Activated CD4-positive, alpha-beta memory T cell treated with anti-CD3 and anti-CD28 coated beads for 36 hours (primary cell): ENCODE measurements around the gene GAL. TPM values are rescaled to one million over a fixed set of nuclear protein-coding genes. Genes with fewer than 3 reads are reported as not detected.

ENCODE experiments used
- CTCF ChIA-PET: fragments of 350-600 bp; sonication (Branson Sonifier 250); formaldehyde crosslinking; loops from one replicate; lab custom pipeline; 2021; ENCODE audit warnings: antibody characterized with exemption, inconsistent platforms; lab: Charles Lee
- POLR2A ChIA-PET: fragments of 350-600 bp; sonication (Branson Sonifier 250); formaldehyde crosslinking; loops from one replicate; lab custom pipeline; 2021; ENCODE audit warnings: antibody characterized with exemption; lab: Charles Lee
- DNase-seq: peaks from one replicate; pipeline ENCODE4 v3.0.0-alpha.2; 2020
- H3K27ac Mint-ChIP-seq: one replicate; pipeline ENCODE4 v1.8.0; 2021; ENCODE audit warnings: mixed read lengths
- H3K27me3 Mint-ChIP-seq: one replicate; pipeline ENCODE4 v1.8.0; 2021; ENCODE audit warnings: mixed read lengths
- H3K36me3 Mint-ChIP-seq: one replicate; pipeline ENCODE4 v1.8.0; 2021; ENCODE audit warnings: mixed read lengths
- H3K4me1 Mint-ChIP-seq: one replicate; pipeline ENCODE4 v1.8.0; 2021; ENCODE audit warnings: low read depth, mixed read lengths
- H3K4me3 Mint-ChIP-seq: one replicate; pipeline ENCODE4 v1.8.0; 2021; ENCODE audit warnings: mild to moderate bottlenecking, mixed read lengths
- H3K9me3 Mint-ChIP-seq: one replicate; pipeline ENCODE4 v1.8.0; 2021; ENCODE audit warnings: mixed read lengths
- intact Hi-C: fragments of 100-400 bp; cut with micrococcal nuclease; formaldehyde crosslinking; loops from one replicate; pipeline ENCODE4 v1.15.1; 2023
- total RNA-seq, 2 experiments: library from RNA; stranded (reverse); gene quantifications; one replicate each; pipeline ENCODE4 v1.2.3, GENCODE V29; 2021

Gene GAL
- total RNA-seq, 2 experiments from 2014 or later: 0.97 to 1.3 TPM

DNA sequence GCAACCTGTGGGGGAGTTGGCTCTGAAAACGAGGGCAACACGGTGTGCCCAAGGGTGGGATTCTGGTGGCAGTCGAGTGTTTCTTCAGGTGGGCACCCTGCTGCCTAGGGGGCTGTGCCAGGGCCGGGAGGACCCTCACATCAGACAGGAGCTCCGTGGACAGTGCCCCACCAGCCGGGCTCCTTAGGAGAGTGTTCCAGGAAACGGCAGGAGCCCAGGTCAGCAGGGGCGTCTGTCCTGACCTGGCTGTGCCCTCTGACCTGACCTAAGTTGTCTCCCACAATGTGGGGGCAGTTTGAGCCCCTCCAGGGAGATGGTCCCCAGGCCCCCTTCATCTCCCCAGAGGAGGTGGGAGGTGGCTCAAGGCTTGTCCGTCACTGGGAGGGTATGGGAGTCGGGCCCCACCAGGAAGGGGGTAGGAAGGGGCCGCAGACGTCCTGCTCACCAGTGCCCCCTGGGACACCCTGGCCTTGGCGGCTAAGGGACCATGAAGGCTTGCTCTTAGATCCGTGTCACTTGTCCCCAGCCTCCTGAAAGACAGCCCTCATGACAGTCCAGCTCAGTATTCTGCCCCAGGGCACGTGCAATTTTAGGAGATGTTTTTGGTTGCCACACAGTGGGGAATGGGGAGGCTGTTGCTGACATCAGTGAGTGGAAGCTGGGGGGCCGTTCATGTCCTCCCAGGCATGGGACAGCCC lies 32.2 kb upstream of the GAL start:
- ChIA-PET CTCF (interaction anchor here (0.6 kb wide), 1 partner anchor 473 kb away, joined by 3 read pairs; no protein-coding TSS in a partner anchor), POLR2A (no interaction called here)
- no peak overlapping the region for H3K27ac Mint-ChIP-seq
- peaks cover 6% of the 10 kb centered on the region for H3K9me3 Mint-ChIP-seq
- intact Hi-C loops: no loop called here
- H3K4me3 Mint-ChIP-seq: no peak overlapping the region
- no peaks in the 10 kb centered on the region for H3K4me1 Mint-ChIP-seq
- no peaks in the 10 kb centered on the region for H3K36me3 Mint-ChIP-seq
- peaks cover 24% of the 10 kb centered on the region for H3K27me3 Mint-ChIP-seq
- DNase-seq: no peak

DNA sequence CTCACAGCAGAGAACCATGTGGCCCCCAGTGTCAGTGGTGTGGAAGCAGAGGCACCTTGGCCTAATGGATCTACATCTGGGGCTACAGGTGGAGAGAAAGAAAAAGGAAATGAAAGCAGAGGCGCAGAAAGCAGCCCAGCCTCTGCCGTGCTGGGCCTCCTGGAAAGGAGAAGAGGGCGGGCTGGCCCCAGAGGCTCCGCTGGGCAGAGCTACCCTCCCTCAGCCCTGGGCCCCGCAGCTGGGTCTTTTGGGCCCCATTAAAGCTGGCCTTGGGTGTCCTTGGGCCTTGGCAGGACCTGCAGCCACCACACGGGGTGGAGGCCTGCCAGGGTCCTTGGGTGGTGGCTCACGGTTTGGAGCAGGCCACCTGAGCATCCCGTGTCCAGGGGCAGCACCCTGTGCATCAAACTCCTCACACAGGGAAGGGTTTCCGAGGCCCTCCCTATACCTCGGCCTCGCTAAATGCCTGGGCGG lies 31.6 kb upstream of the GAL start:
- CTCF ChIA-PET: interaction anchor here (0.6 kb wide), 1 partner anchor 473 kb away, joined by 3 read pairs; no protein-coding TSS in a partner anchor
- POLR2A ChIA-PET: no interaction called here
- Mint-ChIP-seq H3K27me3 (peaks cover 20% of the 10 kb centered on the region), H3K9me3 (peaks cover under 1% of the 10 kb centered on the region), H3K4me3 (no peak overlapping the region), H3K36me3 (no peaks in the 10 kb centered on the region), H3K4me1 (no peaks in the 10 kb centered on the region), H3K27ac (no peak overlapping the region)
- no peak for DNase-seq
- intact Hi-C loops: no loop called here

DNA sequence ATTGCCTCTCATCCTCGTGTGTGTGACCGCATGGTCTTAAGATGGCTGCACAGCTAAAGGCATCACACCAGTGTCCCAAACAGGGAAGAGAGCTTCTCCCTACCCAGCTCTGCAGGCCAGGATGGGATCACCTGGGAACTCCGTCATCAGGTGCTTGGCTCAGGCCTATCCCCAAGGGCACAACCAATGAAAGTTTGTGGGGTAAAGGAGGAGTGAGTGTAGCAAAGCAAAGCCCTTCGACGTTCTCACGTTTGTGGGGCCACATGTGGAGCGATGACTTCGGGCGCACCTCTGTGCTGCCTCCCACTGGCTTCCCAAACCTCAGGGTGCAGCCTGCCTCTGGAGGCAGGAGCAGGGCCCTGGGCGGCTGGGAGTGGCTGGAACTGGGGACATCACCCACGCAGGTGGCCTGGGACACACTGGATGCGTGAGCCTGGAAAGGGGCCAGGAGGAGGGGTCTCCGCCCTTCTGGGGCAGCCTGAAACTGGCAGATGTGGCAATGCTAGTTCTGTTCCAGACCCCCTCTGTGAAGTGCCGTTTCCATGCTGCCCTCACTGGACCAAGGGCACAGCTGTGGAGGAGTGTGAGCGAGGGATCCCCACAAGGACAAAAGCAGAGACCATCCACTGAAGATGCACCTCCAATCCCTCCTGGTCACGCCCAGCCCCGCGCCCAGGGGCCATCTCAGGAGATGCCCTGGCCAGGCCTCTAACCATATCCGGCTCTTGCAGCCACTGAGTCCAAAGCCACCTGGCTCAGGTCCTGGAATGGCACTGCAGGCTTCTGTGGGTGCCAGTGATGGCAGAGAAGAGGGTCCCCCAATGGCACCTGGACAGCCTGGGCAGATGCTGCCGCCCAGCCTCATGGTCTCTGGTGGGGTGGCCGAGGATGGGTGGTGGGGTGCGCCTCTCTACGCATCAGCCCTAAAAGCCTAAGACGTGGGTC lies 30.6 kb upstream of the GAL start:
- no peaks in the 10 kb centered on the region for H3K4me1 Mint-ChIP-seq
- no peaks in the 10 kb centered on the region for H3K36me3 Mint-ChIP-seq
- H3K4me3 Mint-ChIP-seq: no peak overlapping the region
- no peaks in the 10 kb centered on the region for H3K9me3 Mint-ChIP-seq
- no peak for DNase-seq
- ChIA-PET POLR2A (no interaction called here), CTCF (no interaction called here)
- peaks cover 21% of the 10 kb centered on the region for H3K27me3 Mint-ChIP-seq
- intact Hi-C loops: no loop called here
- H3K27ac Mint-ChIP-seq: no peak overlapping the region

DNA sequence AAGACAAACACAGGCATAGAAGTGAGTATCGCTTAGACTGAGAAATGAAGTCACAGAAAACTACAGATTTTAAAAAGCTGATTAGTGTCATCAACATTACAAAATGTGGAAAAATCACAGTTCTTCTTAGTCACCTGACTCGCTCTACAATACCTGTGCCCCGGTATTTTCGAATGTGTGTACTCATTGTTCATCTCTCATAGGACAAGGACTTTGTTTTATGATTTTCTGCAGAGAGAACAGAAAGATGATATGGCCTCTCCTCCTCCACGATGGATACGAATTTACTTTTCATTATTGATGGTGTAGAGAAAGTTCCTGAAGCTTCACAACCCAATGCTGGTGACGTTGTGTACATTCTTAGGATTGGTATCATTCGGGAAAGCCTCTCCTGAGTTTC lies 29.4 kb upstream of the GAL start:
- H3K36me3 Mint-ChIP-seq: no peaks in the 10 kb centered on the region
- no peaks in the 10 kb centered on the region for H3K4me1 Mint-ChIP-seq
- ChIA-PET CTCF (no interaction called here), POLR2A (no interaction called here)
- intact Hi-C loops: no loop called here
- no peak overlapping the region for H3K27ac Mint-ChIP-seq
- no peak overlapping the region for H3K4me3 Mint-ChIP-seq
- no peak for DNase-seq
- H3K27me3 Mint-ChIP-seq: peaks cover 16% of the 10 kb centered on the region
- H3K9me3 Mint-ChIP-seq: no peaks in the 10 kb centered on the region

DNA sequence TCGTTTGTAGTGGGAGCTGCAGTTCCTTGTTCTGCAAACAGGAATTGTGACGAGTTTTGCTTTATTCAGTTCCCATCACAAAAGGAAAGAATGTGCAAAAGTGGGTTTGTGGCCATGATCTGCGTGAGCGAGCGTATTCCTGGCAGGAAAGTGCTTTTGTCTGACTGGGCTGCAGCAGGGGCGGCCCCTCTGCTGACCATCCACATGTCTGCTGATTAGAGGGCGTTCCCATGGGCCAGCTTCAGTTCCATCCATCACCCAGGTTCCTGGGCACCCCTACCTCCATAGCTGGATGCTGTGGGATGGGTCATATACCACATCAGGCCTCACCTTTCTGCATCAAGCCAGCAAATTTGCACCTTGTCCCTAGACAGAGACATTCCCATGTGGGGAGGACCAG lies 28.9 kb upstream of the GAL start:
- POLR2A ChIA-PET: no interaction called here
- intact Hi-C loops: no loop called here
- H3K4me3 Mint-ChIP-seq: no peak overlapping the region
- peaks cover 18% of the 10 kb centered on the region for H3K27me3 Mint-ChIP-seq
- no peak for DNase-seq
- no peaks in the 10 kb centered on the region for H3K36me3 Mint-ChIP-seq
- no peaks in the 10 kb centered on the region for H3K4me1 Mint-ChIP-seq
- H3K9me3 Mint-ChIP-seq: no peaks in the 10 kb centered on the region
- CTCF ChIA-PET: no interaction called here
- H3K27ac Mint-ChIP-seq: no peak overlapping the region

- Mint-ChIP-seq H3K27ac (no peak overlapping the region), H3K36me3 (no peaks in the 10 kb centered on the region), H3K4me1 (no peaks in the 10 kb centered on the region), H3K4me3 (no peak overlapping the region), H3K9me3 (no peaks in the 10 kb centered on the region), H3K27me3 (peaks cover 19% of the 10 kb centered on the region)
- intact Hi-C loops: no loop called here
- DNase-seq: no peak
- ChIA-PET CTCF (no interaction called here), POLR2A (no interaction called here)
Observed at GRCh38 chr11:68655806-68656205, 28.5 kb upstream of the GAL start.

DNA sequence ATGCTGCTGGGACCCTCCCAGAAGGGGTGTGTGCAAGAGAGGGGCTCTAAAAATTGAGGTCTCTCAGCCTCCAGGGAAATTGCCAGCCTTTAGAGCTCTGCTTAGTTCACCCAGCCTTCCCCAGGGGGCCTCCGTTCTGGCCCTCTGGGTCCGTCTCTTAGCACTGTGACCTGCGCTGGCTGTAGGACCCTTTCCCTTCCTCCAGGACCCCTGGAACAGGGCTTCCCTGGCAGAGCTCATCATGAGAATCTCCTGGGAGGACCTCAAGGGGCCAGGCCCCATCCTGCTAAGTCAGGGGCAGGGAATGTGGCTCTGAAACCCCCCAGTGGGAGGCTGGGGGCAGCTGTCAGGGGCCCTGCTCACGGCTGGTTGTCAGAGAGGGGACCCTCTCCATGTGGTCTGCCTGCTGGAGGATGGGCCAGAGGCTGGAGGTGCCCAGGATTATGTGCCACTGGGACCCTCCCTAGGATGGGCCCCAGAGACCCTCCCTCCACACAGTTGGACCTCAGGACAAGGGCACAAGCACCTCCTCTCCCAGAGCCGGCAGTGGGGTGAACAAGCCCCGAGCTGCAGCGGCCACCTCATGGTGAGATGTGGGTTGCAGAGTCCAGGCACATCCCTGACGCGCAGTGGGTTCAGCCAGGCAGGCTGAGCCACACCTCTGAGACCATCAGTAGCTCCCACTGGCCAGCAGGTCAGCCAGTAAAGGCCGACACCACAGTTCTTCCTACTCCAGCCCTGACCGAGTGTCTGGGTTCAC lies 27.1 kb upstream of the GAL start:
- Mint-ChIP-seq H3K9me3 (no peaks in the 10 kb centered on the region), H3K27ac (no peak overlapping the region), H3K4me1 (no peaks in the 10 kb centered on the region), H3K27me3 (peaks cover 21% of the 10 kb centered on the region), H3K4me3 (no peak overlapping the region), H3K36me3 (no peaks in the 10 kb centered on the region)
- intact Hi-C loops: no loop called here
- no peak for DNase-seq
- ChIA-PET POLR2A (no interaction called here), CTCF (no interaction called here)

- H3K4me3 Mint-ChIP-seq: no peak overlapping the region
- no peaks in the 10 kb centered on the region for H3K36me3 Mint-ChIP-seq
- H3K27me3 Mint-ChIP-seq: peaks cover 19% of the 10 kb centered on the region
- ChIA-PET CTCF (no interaction called here), POLR2A (no interaction called here)
- H3K27ac Mint-ChIP-seq: no peak overlapping the region
- H3K4me1 Mint-ChIP-seq: no peaks in the 10 kb centered on the region
- intact Hi-C loops: no loop called here
- no peak for DNase-seq
- H3K9me3 Mint-ChIP-seq: no peaks in the 10 kb centered on the region
Observed at GRCh38 chr11:68658097-68658496, 26.2 kb upstream of the GAL start.

GRCh38 chr11:68658661-68659060 lies 25.7 kb upstream of the GAL start:
- Mint-ChIP-seq H3K9me3 (no peaks in the 10 kb centered on the region), H3K36me3 (no peaks in the 10 kb centered on the region), H3K4me3 (no peak overlapping the region), H3K27me3 (peaks cover 19% of the 10 kb centered on the region), H3K4me1 (no peaks in the 10 kb centered on the region), H3K27ac (no peak overlapping the region)
- intact Hi-C loops: no loop called here
- CTCF ChIA-PET: no interaction called here
- no peak for DNase-seq
- POLR2A ChIA-PET: no interaction called here

GRCh38 chr11:68659158-68659921 lies 25.0 kb upstream of the GAL start:
- intact Hi-C loops: no loop called here
- ChIA-PET POLR2A (no interaction called here), CTCF (no interaction called here)
- Mint-ChIP-seq H3K4me1 (no peaks in the 10 kb centered on the region), H3K27ac (no peak overlapping the region), H3K36me3 (no peaks in the 10 kb centered on the region), H3K27me3 (peaks cover 19% of the 10 kb centered on the region), H3K9me3 (no peaks in the 10 kb centered on the region), H3K4me3 (no peak overlapping the region)
- DNase-seq: no peak

DNA sequence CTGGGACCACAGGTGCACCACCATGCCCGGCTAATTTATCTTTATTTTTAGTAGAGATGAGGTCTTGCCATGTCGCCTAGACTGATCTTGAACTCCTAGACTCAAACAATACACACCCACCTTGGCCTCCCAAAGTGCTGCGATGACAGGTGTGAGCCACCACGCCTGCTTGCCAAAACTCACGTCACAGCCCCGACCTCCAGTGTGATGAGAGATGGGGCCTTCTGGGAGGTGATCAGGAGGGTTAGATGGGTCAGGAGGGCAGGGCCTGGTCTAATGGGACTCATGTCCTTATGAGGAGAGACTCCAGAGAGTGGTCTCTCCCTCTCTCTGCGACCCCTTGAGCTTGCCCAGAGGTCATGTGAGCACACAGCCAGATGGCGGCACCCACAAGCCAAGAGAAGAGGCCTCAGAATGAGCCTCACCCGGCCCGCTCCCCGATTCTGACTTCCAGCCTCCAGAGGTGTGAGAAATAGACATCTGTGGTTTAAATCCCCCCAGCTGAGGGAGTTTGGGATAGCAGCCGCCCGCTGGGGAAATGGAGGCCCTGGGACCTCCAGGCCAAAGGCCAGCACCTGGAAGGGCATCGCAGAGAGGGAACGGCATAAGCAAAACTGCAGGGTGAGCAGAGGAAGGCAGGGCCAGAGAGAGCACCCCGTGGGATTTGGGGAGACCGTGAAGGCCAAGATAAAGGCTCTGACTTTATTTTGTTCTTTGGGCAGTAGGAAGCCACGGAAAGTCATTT lies 24.1 kb upstream of the GAL start:
- intact Hi-C loops: no loop called here
- H3K4me3 Mint-ChIP-seq: no peak overlapping the region
- H3K27ac Mint-ChIP-seq: no peak overlapping the region
- no peak for DNase-seq
- ChIA-PET POLR2A (no interaction called here), CTCF (no interaction called here)
- no peaks in the 10 kb centered on the region for H3K36me3 Mint-ChIP-seq
- no peaks in the 10 kb centered on the region for H3K4me1 Mint-ChIP-seq
- no peaks in the 10 kb centered on the region for H3K9me3 Mint-ChIP-seq
- peaks cover 21% of the 10 kb centered on the region for H3K27me3 Mint-ChIP-seq
